Heart left ventricle (tissue), 16 donors: ENCODE results near the gene TUBB2B. TPM values are rescaled to one million over a fixed set of nuclear protein-coding genes. Genes with fewer than 3 reads are reported as not detected.

Experiments used
- ATAC-seq, 4 donors: fragments of 200-7000 bp; cut with Tn5 transposase; one replicate each; pipeline ENCODE4 v1.9.1; 2020 to 2022; ENCODE audit warnings: moderate library complexity in 4 of 4, mild to moderate bottlenecking in 3 of 4, moderate number of reproducible peaks in 1 of 4
- DNase-seq, 5 donors: peaks; one replicate each; pipeline ENCODE4 v3.0.0-alpha.2; 2020
- H3K27ac ChIP-seq, 12 donors: fragments of 200-600 bp; sonication (generic) in 4 of 12; one replicate each; pipeline versions ENCODE4 v1.5.0 to v1.8.0; 2016 to 2022; ENCODE audit warnings: mild to moderate bottlenecking in 2 of 12
- H3K27me3 ChIP-seq, 9 donors: fragments of 200-600 bp; sonication (generic) in 2 of 9; one replicate each; pipeline versions ENCODE4 v1.5.1 to v1.8.0; 2016 to 2022; ENCODE audit warnings: mild to moderate bottlenecking in 3 of 9
- H3K36me3 ChIP-seq, 9 donors: fragments of 200-600 bp; sonication (generic) in 2 of 9; one replicate each; pipeline versions ENCODE4 v1.5.0 to v1.8.0; 2018 to 2022; ENCODE audit warnings: mild to moderate bottlenecking in 2 of 9
- H3K4me1 ChIP-seq, 12 donors: fragments of 200-600 bp; sonication (generic) in 4 of 12; one replicate each; pipeline versions ENCODE4 v1.5.0 to v1.8.0; 2016 to 2022; ENCODE audit warnings: mild to moderate bottlenecking in 3 of 12
- H3K4me3 ChIP-seq, 12 donors: fragments of 200-600 bp; sonication (generic) in 4 of 12; one replicate each; pipeline versions ENCODE4 v1.5.0 to v1.8.0; 2017 to 2022; ENCODE audit warnings: mild to moderate bottlenecking in 9 of 12, moderate library complexity in 4 of 12
- H3K9me3 ChIP-seq, 12 donors: fragments of 200-600 bp; sonication (generic) in 4 of 12; one replicate each; pipeline versions ENCODE4 v1.5.0 to v1.8.0; 2016 to 2022; ENCODE audit warnings: mild to moderate bottlenecking in 1 of 12
- CTCF ChIP-seq, 12 donors: fragments of 200-600 bp; sonication (generic) in 4 of 12; IDR thresholded peaks; one replicate each; pipeline versions ENCODE4 v1.5.0 to v1.8.0; 2018 to 2022; ENCODE audit warnings: antibody characterized with exemption in 12 of 12, mild to moderate bottlenecking in 5 of 12
- POLR2A ChIP-seq, 2 donors: fragments of 450-650 bp; IDR thresholded peaks; one replicate each; pipeline ENCODE4 v1.6.1; 2017; ENCODE audit warnings: antibody characterized with exemption in 2 of 2, mild to moderate bottlenecking in 2 of 2, moderate library complexity in 2 of 2
- WGBS, 4 donors: extraction: QIAGEN DNeasy Blood & Tissue Kit in 2 of 4; methylation state at CpG; one replicate each; pipeline versions ENCODE4 v1.1.5 to v1.1.7; 2013 to 2018; 5-methylcytosine and 5-hydroxymethylcytosine counted together
- intact Hi-C, 10 donors: fragments of 100-400 bp; cut with DNase I; formaldehyde crosslinking; loops; one replicate each; pipeline versions ENCODE4 v1.11.1 to v1.14.2; 2022
- polyA plus RNA-seq, 2 donors: library from polyadenylated mRNA; stranded (reverse); fragments of 200-250 nt; gene quantifications; one replicate each; pipeline ENCODE4 v1.2.3, GENCODE V29; 2013
- total RNA-seq, 9 donors: library from RNA; depleted of rRNA in 2 of 9; stranded (reverse); fragments of >200 nt in 2 of 9; fragmentation: NEBNext Ultra II Directional in 3 of 9; extraction: Animal tissue kit (Norgen Biotek cat#: 25700) in 3 of 9; gene quantifications; one replicate each; pipeline versions ENCODE4 v1.1.0 to v1.2.4, GENCODE V29; 2016 to 2023
- donor health status: ischemic (EF 13 %, LVEDD 7.1; RV severe dilation, severe dysfunction).
- donor health status: healthy with polysubstance abuse.
- donor health status: DM: no; HTN: yes; CAD: no.
- donor health status: DM: no; HTN: no; CAD: no.
- donor health status: ischemic (EF 25% LVEDD 6.9; RV normal size, moderate dysfunction).
- donor health status: ischemic (EF 25% LVEDD 5.7; RV mildly dilated, moderate dysfunction).
- donor health status: healthy.
- donor health status: DM: yes; HTN: yes; CAD: no.
- donor health status: ischemic (EF 35%, LVEDD 5.7; RV mildly dilated, moderate dysfunction).
- donor health status: nonischemic (EF 11% LVEDD 7.7; RV severe dilation, severe dysfunction).
- donor health status: DM: yes; HTN: yes; CAD: no.
- donor health status: PGD.
- donor health status: ischemic (EF 29% LVEDD 5.4; RV normal size, mild dysfunction).
- donor health status: nonischemic (EF 23%, LVEDD 6.1; RV moderate dilation, normal function).

Gene TUBB2B
- total and polyA plus RNA-seq, 11 donors: 0.90 to 3.4 (median 1.5) TPM

- DNase-seq: no peak
- Histone ChIP-seq H3K9me3 (no peaks in the 10 kb centered on the region), H3K4me1 (no peaks in the 10 kb centered on the region), H3K27me3 (no peaks in the 10 kb centered on the region), H3K4me3 (no peak overlapping the region), H3K27ac (no peak overlapping the region), H3K36me3 (no peaks in the 10 kb centered on the region)
- ATAC-seq: no peak
- WGBS, 4 donors: 86 to 93% (median 90%) methylated on average over 2 of the region's 2 CpGs
- intact Hi-C loops: no loop called here
- TF ChIP-seq POLR2A (IDR thresholded peaks at IDR 0.05) (no peak), CTCF (IDR thresholded peaks at IDR 0.05) (no peak)
Observed at GRCh38 chr6:3220366-3220765, 7.1 kb downstream of the TUBB2B start.

GRCh38 chr6:3218266-3218665 is 9.2 kb downstream of the TUBB2B start:
- H3K9me3 ChIP-seq: no peaks in the 10 kb centered on the region
- H3K36me3 ChIP-seq: no peaks in the 10 kb centered on the region
- no peak overlapping the region for H3K4me3 ChIP-seq
- DNase-seq (no peak), ATAC-seq (no peak)
- WGBS, 4 donors: 89 to 94% (median 91%) methylated on average over 10 of the region's 10 CpGs
- no peaks in the 10 kb centered on the region for H3K27me3 ChIP-seq
- intact Hi-C loops: no loop called here
- no peak for TF ChIP-seq CTCF (IDR thresholded peaks at IDR 0.05)
- TF ChIP-seq POLR2A (IDR thresholded peaks at IDR 0.05): no peak
- H3K4me1 ChIP-seq: no peaks in the 10 kb centered on the region
- H3K27ac ChIP-seq: no peak overlapping the region

- Histone ChIP-seq H3K27ac (no peak overlapping the region), H3K4me3 (no peak overlapping the region), H3K9me3 (no peaks in the 10 kb centered on the region), H3K4me1 (no peaks in the 10 kb centered on the region), H3K27me3 (peaks cover 0 to 6% (median 0%) of the 10 kb centered on the region in 9 donors), H3K36me3 (no peaks in the 10 kb centered on the region)
- intact Hi-C loops: no loop called here
- DNase-seq (no peak), ATAC-seq (no peak)
- 85 to 96% (median 94%) methylated on average over 2 of the region's 2 CpGs for whole genome bisulfite sequencing, 4 donors
- TF ChIP-seq POLR2A (IDR thresholded peaks at IDR 0.05): no peak
- TF ChIP-seq CTCF (IDR thresholded peaks at IDR 0.05): no peak
Observed at GRCh38 chr6:3217286-3217685, 10.2 kb downstream of the TUBB2B start.

GRCh38 chr6:3214898-3215297 is 12.6 kb downstream of the TUBB2B start:
- Histone ChIP-seq H3K27me3 (peaks cover 0 to 6% (median 0%) of the 10 kb centered on the region in 9 donors), H3K9me3 (no peaks in the 10 kb centered on the region), H3K4me3 (no peak overlapping the region), H3K4me1 (no peaks in the 10 kb centered on the region), H3K27ac (no peak overlapping the region), H3K36me3 (no peaks in the 10 kb centered on the region)
- TF ChIP-seq CTCF (IDR thresholded peaks at IDR 0.05) (no peak), POLR2A (IDR thresholded peaks at IDR 0.05) (no peak)
- intact Hi-C loops: no loop called here
- ATAC-seq (no peak), DNase-seq (no peak)
- 49 to 58% (median 53%) methylated on average over 3 of the region's 3 CpGs for WGBS, 4 donors
